ENCODE data around the gene SPECC1L. TPM values are rescaled to one million over a fixed set of nuclear protein-coding genes. Genes with fewer than 3 reads are reported as not detected.
"Not testable (repeated sequence)": the region's sequence is repeated elsewhere in the genome, so short reads cannot be mapped to it uniquely, and the experiment has no call there.

SPECC1L gene
- total RNA-seq, 1 donor from 2014 or later: 29.9 TPM

GRCh38 chr22:24236656-24237055 lies 34.0 kb upstream of the SPECC1L start:
- Histone ChIP-seq H3K4me3 (ENCODE audit: low read depth, low read length) (no peak overlapping the region), H3K27me3 (ENCODE audit: control insufficient read depth, insufficient read depth, low read length) (no peaks in the 10 kb centered on the region), H3K36me3 (ENCODE audit: control insufficient read depth, insufficient read depth, low read length) (no peaks in the 10 kb centered on the region)
- DNase-seq (ENCODE audit: low read depth): no peak
- TF ChIP-seq CTCF (IDR thresholded peaks at IDR 0.05; ENCODE audit: insufficient read depth, low read length, poor library complexity, severe bottlenecking): no peak

GRCh38 chr22:24238101-24238694 lies 32.4 kb upstream of the SPECC1L start:
- H3K36me3 ChIP-seq (ENCODE audit: control insufficient read depth, insufficient read depth, low read length); H3K27me3 ChIP-seq (ENCODE audit: control insufficient read depth, insufficient read depth, low read length); DNase-seq (ENCODE audit: low read depth); H3K4me3 ChIP-seq (ENCODE audit: low read depth, low read length): not testable (repeated sequence)

- TF ChIP-seq CTCF (IDR thresholded peaks at IDR 0.05; ENCODE audit: insufficient read depth, low read length, poor library complexity, severe bottlenecking): no peak
Measured at GRCh38 chr22:24240381-24240780, 30.2 kb upstream of the SPECC1L start.

GRCh38 chr22:24240985-24241692 lies 29.5 kb upstream of the SPECC1L start:
- DNase-seq (ENCODE audit: low read depth): not testable (repeated sequence)

More at GRCh38 chr22:24240381-24240780, 30.2 kb upstream of the SPECC1L start:
- no peaks in the 10 kb centered on the region for H3K36me3 ChIP-seq (ENCODE audit: control insufficient read depth, insufficient read depth, low read length)
- no peaks in the 10 kb centered on the region for H3K27me3 ChIP-seq (ENCODE audit: control insufficient read depth, insufficient read depth, low read length)
- H3K4me3 ChIP-seq (ENCODE audit: low read depth, low read length): no peak overlapping the region
- no peak for DNase-seq (ENCODE audit: low read depth)

GRCh38 chr22:24243417-24243816 lies 27.2 kb upstream of the SPECC1L start:
- not testable (repeated sequence) for H3K36me3 ChIP-seq (ENCODE audit: control insufficient read depth, insufficient read depth, low read length); H3K27me3 ChIP-seq (ENCODE audit: control insufficient read depth, insufficient read depth, low read length); DNase-seq (ENCODE audit: low read depth); H3K4me3 ChIP-seq (ENCODE audit: low read depth, low read length)

More at GRCh38 chr22:24240985-24241692, 29.5 kb upstream of the SPECC1L start:
- not testable (repeated sequence) for H3K27me3 ChIP-seq (ENCODE audit: control insufficient read depth, insufficient read depth, low read length); H3K4me3 ChIP-seq (ENCODE audit: low read depth, low read length); H3K36me3 ChIP-seq (ENCODE audit: control insufficient read depth, insufficient read depth, low read length)

GRCh38 chr22:24244144-24244787 lies 26.4 kb upstream of the SPECC1L start:
- no peak for DNase-seq (ENCODE audit: low read depth)
- H3K4me3 ChIP-seq (ENCODE audit: low read depth, low read length): no peak overlapping the region
- no peak for TF ChIP-seq CTCF (IDR thresholded peaks at IDR 0.05; ENCODE audit: insufficient read depth, low read length, poor library complexity, severe bottlenecking)
- H3K27me3 ChIP-seq (ENCODE audit: control insufficient read depth, insufficient read depth, low read length): no peaks in the 10 kb centered on the region
- no peaks in the 10 kb centered on the region for H3K36me3 ChIP-seq (ENCODE audit: control insufficient read depth, insufficient read depth, low read length)

- not testable (repeated sequence) for H3K27me3 ChIP-seq (ENCODE audit: control insufficient read depth, insufficient read depth, low read length); H3K36me3 ChIP-seq (ENCODE audit: control insufficient read depth, insufficient read depth, low read length); DNase-seq (ENCODE audit: low read depth); H3K4me3 ChIP-seq (ENCODE audit: low read depth, low read length)
Measured at GRCh38 chr22:24245030-24245431, 25.6 kb upstream of the SPECC1L start, which contains the start of gene GGT5. Gene GGT5 (minus strand): TSS chr22:24245082. CDS start chr22:24244725, 357 bp downstream.

GRCh38 chr22:24245584-24246561 lies 24.8 kb upstream of the SPECC1L start:
- H3K27me3 ChIP-seq (ENCODE audit: control insufficient read depth, insufficient read depth, low read length); H3K36me3 ChIP-seq (ENCODE audit: control insufficient read depth, insufficient read depth, low read length); DNase-seq (ENCODE audit: low read depth); H3K4me3 ChIP-seq (ENCODE audit: low read depth, low read length): not testable (repeated sequence)
